Measurements from ENCODE around the gene ABR.

DNA sequence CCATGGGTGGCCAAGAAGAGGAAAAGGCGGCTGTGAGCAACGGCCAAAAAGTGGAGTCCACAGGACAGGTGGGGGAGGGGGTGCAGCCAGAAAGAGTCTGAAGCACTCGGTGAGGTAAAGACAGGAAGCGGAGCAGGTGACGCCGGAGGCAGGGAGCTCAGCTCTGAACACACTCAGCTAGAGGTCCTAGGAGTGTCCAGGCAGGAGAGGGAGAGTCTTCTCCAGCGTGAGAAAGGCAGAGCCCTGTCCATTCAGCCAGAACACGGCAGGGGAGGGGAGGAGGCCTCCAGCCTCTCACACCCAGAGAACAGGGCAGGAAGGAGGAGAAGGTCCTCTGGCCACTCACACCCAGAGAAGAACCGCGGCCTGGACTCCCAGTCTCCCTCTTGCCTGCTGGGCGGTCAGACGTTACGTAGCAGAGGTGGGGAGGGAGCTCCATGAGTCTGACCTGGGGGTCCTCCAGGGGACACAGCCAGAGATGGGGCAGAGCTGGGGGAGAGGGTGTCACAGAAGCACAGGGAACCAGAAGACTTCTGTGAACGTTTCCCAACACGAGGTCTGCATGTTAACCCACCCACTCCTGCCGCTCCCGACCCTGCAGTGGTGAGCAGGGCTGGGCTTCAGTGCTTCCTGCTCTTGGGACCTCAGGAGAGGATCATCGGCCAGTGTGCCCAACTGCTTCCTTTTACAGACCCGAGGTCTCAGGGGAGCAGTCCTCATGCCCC lies 89.2 kb downstream of the ABR start:
- TF ChIP-seq CTCF (IDR thresholded peaks at IDR 0.05): no peak
- TF ChIP-seq POLR2A (IDR thresholded peaks at IDR 0.05): no peak

Measured in adrenal gland (tissue), 5 donors.